Spleen (tissue), 11 donors: ENCODE measurements around the gene PRKAA2. TPM values are rescaled to one million over a fixed set of nuclear protein-coding genes. Genes with fewer than 3 reads are reported as not detected.

ENCODE experiments used
- DNase-seq: peaks from one replicate; pipeline ENCODE4 v3.0.0-alpha.2; 2020
- H3K27ac ChIP-seq, 8 donors: fragments of 200-600 bp; sonication (generic) in 7 of 8; 1 replicate in 4 of 8; 2 replicates in 4 of 8; pipeline versions ENCODE4 v1.5.0 to v1.8.0; 2016 to 2021; ENCODE audit warnings: inconsistent platforms in 4 of 8, mild to moderate bottlenecking in 4 of 8, moderate library complexity in 1 of 8
- H3K27me3 ChIP-seq, 7 donors: fragments of 200-600 bp; sonication (generic) in 6 of 7; replicated peaks in 1 of 7; 1 replicate in 4 of 7; 2 replicates in 3 of 7; pipeline versions ENCODE4 v1.5.0 to v1.8.0; 2016 to 2021; ENCODE audit warnings: inconsistent platforms in 3 of 7, mild to moderate bottlenecking in 1 of 7
- H3K36me3 ChIP-seq, 6 donors: fragments of 200-600 bp; sonication (generic) in 5 of 6; 1 replicate in 4 of 6; 2 replicates in 2 of 6; pipeline versions ENCODE4 v1.5.0 to v1.8.0; 2016 to 2021; ENCODE audit warnings: inconsistent platforms in 2 of 6
- H3K4me1 ChIP-seq, 6 donors: fragments of 200-600 bp; sonication (generic) in 5 of 6; 1 replicate in 3 of 6; 2 replicates in 3 of 6; pipeline versions ENCODE4 v1.5.0 to v1.8.0; 2016 to 2021; ENCODE audit warnings: inconsistent platforms in 3 of 6
- H3K4me3 ChIP-seq, 8 donors: fragments of 200-600 bp; sonication (generic) in 7 of 8; 1 replicate in 4 of 8; 2 replicates in 4 of 8; pipeline versions ENCODE4 v1.5.0 to v1.8.0; 2016 to 2021; ENCODE audit warnings: inconsistent platforms in 4 of 8, mild to moderate bottlenecking in 4 of 8, moderate library complexity in 2 of 8
- H3K9me3 ChIP-seq, 8 donors: fragments of 200-600 bp; sonication (generic) in 7 of 8; 1 replicate in 4 of 8; 2 replicates in 4 of 8; pipeline versions ENCODE4 v1.5.0 to v1.8.0; 2016 to 2021; ENCODE audit warnings: inconsistent platforms in 4 of 8
- POLR2A ChIP-seq, 3 donors: fragments of 450-650 bp; IDR thresholded peaks; one replicate each; pipeline ENCODE4 v1.5.1; 2017; ENCODE audit warnings: antibody characterized with exemption in 3 of 3, mild to moderate bottlenecking in 1 of 3
- POLR2AphosphoS5 ChIP-seq, 3 donors: sonication (generic); formaldehyde crosslinking; IDR thresholded peaks; one replicate each; pipeline ENCODE4 v1.5.1; 2017; ENCODE audit warnings: antibody characterized with exemption in 3 of 3
- WGBS, 5 donors: extraction: QIAGEN DNeasy Blood & Tissue Kit in 3 of 5; methylation state at CpG; one replicate each; pipeline versions ENCODE4 v1.1.5 to v1.1.7; 2013 to 2018; 5-methylcytosine and 5-hydroxymethylcytosine counted together
- intact Hi-C: fragments of 100-400 bp; cut with DNase I; formaldehyde crosslinking; loops from one replicate; pipeline ENCODE4 v1.15.0; 2023; ENCODE audit warnings: low total_unique reads
- polyA plus RNA-seq, 3 donors: library from polyadenylated mRNA; stranded (reverse); fragments of 200-250 nt; gene quantifications; one replicate each; pipeline ENCODE4 v1.2.1, GENCODE V29; 2013
- total RNA-seq, 7 donors: library from RNA; depleted of rRNA in 3 of 7; stranded (reverse); fragments of >200 nt in 3 of 7; fragmentation: NEBNext Ultra II Directional in 4 of 7; extraction: Animal tissue kit (Norgen Biotek cat#: 25700) in 4 of 7; gene quantifications; one replicate each; pipeline versions ENCODE4 v1.1.0 to v1.2.1, GENCODE V29; 2016 to 2021
- TF ChIP-seq, protein P1 (sequence below), 11 experiments: fragments of 200-600 bp in 7 of 11; fragments of 450-650 bp in 4 of 11; sonication (generic) in 4 of 11; IDR thresholded peaks in 8 of 11; conservative IDR thresholded peaks in 3 of 11; 1 replicate in 7 of 11; 2 replicates in 4 of 11; pipeline versions ENCODE4 v1.4.0 to v1.8.0; 2016 to 2021; ENCODE audit warnings: antibody characterized with exemption in 11 of 11, inconsistent platforms in 4 of 11, mild to moderate bottlenecking in 1 of 11
- donor health status: healthy with polysubstance abuse.
- donor health status: DM: no; HTN: no; CAD: no; lungs with moderate emphysema.
- donor health status: DM: no; HTN: no; CAD: no.
- donor health status: Bipolar disorder and iron deficiency.
- donor health status: healthy.
- donor health status: DM: no; HTN: no; CAD: no.
- donor health status: DM: yes; HTN: yes; CAD: no.

PRKAA2 gene
- total and polyA plus RNA-seq, 10 donors = 0.24 to 6.0 (median 3.1) TPM

- H3K27me3 ChIP-seq = peaks cover 0 to 6% (median 0%) of the 10 kb centered on the region in 7 donors
- TF ChIP-seq POLR2A (IDR thresholded peaks at IDR 0.05) = no peak
- TF ChIP-seq POLR2AphosphoS5 (IDR thresholded peaks at IDR 0.05) = no peak
- TF ChIP-seq, protein P1, sequence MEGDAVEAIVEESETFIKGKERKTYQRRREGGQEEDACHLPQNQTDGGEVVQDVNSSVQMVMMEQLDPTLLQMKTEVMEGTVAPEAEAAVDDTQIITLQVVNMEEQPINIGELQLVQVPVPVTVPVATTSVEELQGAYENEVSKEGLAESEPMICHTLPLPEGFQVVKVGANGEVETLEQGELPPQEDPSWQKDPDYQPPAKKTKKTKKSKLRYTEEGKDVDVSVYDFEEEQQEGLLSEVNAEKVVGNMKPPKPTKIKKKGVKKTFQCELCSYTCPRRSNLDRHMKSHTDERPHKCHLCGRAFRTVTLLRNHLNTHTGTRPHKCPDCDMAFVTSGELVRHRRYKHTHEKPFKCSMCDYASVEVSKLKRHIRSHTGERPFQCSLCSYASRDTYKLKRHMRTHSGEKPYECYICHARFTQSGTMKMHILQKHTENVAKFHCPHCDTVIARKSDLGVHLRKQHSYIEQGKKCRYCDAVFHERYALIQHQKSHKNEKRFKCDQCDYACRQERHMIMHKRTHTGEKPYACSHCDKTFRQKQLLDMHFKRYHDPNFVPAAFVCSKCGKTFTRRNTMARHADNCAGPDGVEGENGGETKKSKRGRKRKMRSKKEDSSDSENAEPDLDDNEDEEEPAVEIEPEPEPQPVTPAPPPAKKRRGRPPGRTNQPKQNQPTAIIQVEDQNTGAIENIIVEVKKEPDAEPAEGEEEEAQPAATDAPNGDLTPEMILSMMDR (IDR thresholded peaks at IDR 0.05 in 8 of 11, conservative IDR thresholded peaks at IDR 0.05 in 3 of 11) = no peak
- H3K4me1 ChIP-seq = no peaks in the 10 kb centered on the region
- no peak for DNase-seq
- H3K4me3 ChIP-seq = no peak overlapping the region
- 86 to 95% (median 90%) methylated on average over 1 of the region's 1 CpG for WGBS, 5 donors
- H3K9me3 ChIP-seq = no peaks in the 10 kb centered on the region
- no peaks in the 10 kb centered on the region for H3K36me3 ChIP-seq
- H3K27ac ChIP-seq = no peak overlapping the region
- intact Hi-C loops = no loop called here
These were observed 20.3 kb downstream of the PRKAA2 start for GRCh38 chr1:56665384-56665783.

DNA sequence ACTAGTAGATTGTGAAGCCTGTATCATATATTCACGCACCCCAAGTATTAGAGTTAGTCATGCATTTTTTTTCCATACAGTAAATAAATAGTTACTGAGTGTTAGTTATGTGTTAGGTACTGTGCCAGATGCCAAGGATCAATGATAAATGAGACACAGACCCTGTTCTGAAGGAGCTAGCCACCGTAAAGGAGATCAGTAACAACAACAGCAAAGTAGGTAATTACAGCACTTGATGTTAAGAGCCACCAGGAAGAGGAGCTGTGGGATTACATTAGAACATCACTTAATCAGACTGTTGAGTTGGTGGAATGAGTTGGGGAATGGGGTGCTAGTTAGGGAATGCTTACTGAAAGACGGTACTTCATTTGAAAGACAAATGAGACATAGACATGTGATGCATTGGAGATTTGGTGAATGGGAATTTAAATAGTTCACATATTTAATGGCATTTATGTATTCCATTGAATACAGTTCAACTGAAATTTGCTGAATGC is 21.0 kb downstream of the PRKAA2 start:
- TF ChIP-seq, protein P1 (IDR thresholded peaks at IDR 0.05 in 8 of 11, conservative IDR thresholded peaks at IDR 0.05 in 3 of 11) = no peak
- TF ChIP-seq POLR2A (IDR thresholded peaks at IDR 0.05) = no peak
- no peak for TF ChIP-seq POLR2AphosphoS5 (IDR thresholded peaks at IDR 0.05)
- 86 to 92% (median 89%) methylated on average over 3 of the region's 3 CpGs for WGBS, 5 donors
- H3K4me1 ChIP-seq = no peaks in the 10 kb centered on the region
- no peak overlapping the region for H3K27ac ChIP-seq
- no peak overlapping the region for H3K4me3 ChIP-seq
- H3K36me3 ChIP-seq = no peaks in the 10 kb centered on the region
- H3K27me3 ChIP-seq = peaks cover 0 to 6% (median 0%) of the 10 kb centered on the region in 7 donors
- intact Hi-C loops = no loop called here
- DNase-seq = no peak
- H3K9me3 ChIP-seq = no peaks in the 10 kb centered on the region

- 41 to 93% (median 45%) methylated on average over 2 of the region's 2 CpGs for WGBS, 5 donors
- no peaks in the 10 kb centered on the region for H3K4me1 ChIP-seq
- DNase-seq = no peak
- intact Hi-C loops = no loop called here
- H3K27ac ChIP-seq = no peak overlapping the region
- peaks cover 0 to 6% (median 0%) of the 10 kb centered on the region in 7 donors for H3K27me3 ChIP-seq
- no peaks in the 10 kb centered on the region for H3K36me3 ChIP-seq
- H3K9me3 ChIP-seq = no peaks in the 10 kb centered on the region
- TF ChIP-seq, protein P1 (IDR thresholded peaks at IDR 0.05 in 8 of 11, conservative IDR thresholded peaks at IDR 0.05 in 3 of 11) = no peak
- TF ChIP-seq POLR2AphosphoS5 (IDR thresholded peaks at IDR 0.05) (no peak), POLR2A (IDR thresholded peaks at IDR 0.05) (no peak)
- H3K4me3 ChIP-seq = no peak overlapping the region
These were observed 25.2 kb downstream of the PRKAA2 start for GRCh38 chr1:56670350-56670749.

- intact Hi-C loops = no loop called here
- TF ChIP-seq, protein P1 (IDR thresholded peaks at IDR 0.05 in 8 of 11, conservative IDR thresholded peaks at IDR 0.05 in 3 of 11) = no peak
- TF ChIP-seq POLR2A (IDR thresholded peaks at IDR 0.05) (no peak), POLR2AphosphoS5 (IDR thresholded peaks at IDR 0.05) (no peak)
- Histone ChIP-seq H3K36me3 (no peaks in the 10 kb centered on the region), H3K9me3 (no peaks in the 10 kb centered on the region), H3K4me3 (no peak overlapping the region), H3K27ac (no peak overlapping the region), H3K27me3 (peaks cover 0 to 6% (median 0%) of the 10 kb centered on the region in 7 donors), H3K4me1 (no peaks in the 10 kb centered on the region)
- WGBS, 5 donors = 89 to 93% (median 91%) methylated on average over 4 of the region's 4 CpGs
- no peak for DNase-seq
These were observed 26.0 kb downstream of the PRKAA2 start for GRCh38 chr1:56671085-56671484.
